OCI-LY7 (cell line): ENCODE measurements around the gene GLB1L3. TPM values are rescaled to one million over a fixed set of nuclear protein-coding genes. Genes with fewer than 3 reads are reported as not detected.

Source experiments
- BruUV-seq: library from RNA; stranded (reverse); fragments of 400-500 nt; replicated peaks from 2 replicates; lab custom pipeline; 2021; lab: Mats Ljungman, UMichigan
- CTCF ChIA-PET: fragments of 300-600 bp; sonication (Branson Sonifier 250); formaldehyde crosslinking; loops from one replicate; lab custom pipeline; 2022; ENCODE audit warnings: antibody characterized with exemption; ENCODE audit not compliant: unreplicated experiment; lab: Charles Lee
- POLR2A ChIA-PET: fragments of 300-600 bp; sonication (Branson Sonifier 250); formaldehyde crosslinking; loops from one replicate; lab custom pipeline; 2022; ENCODE audit warnings: antibody characterized with exemption; lab: Charles Lee
- DNase-seq: peaks from one replicate; pipeline ENCODE4 v3.0.0-alpha.2; 2015; ENCODE audit warnings: low spot score
- H2AFZ ChIP-seq: fragments of 200-600 bp; sonication (generic), shearing (Covaris generic); 2 replicates; pipeline ENCODE4 v1.6.1; 2014; ENCODE audit warnings: mild to moderate bottlenecking, antibody characterized with exemption, low read length, moderate library complexity
- H3K27ac ChIP-seq: fragments of 200-600 bp; sonication (generic); 2 replicates; pipeline ENCODE4 v1.5.1; 2014; ENCODE audit warnings: mixed run types, low read depth, mild to moderate bottlenecking, moderate library complexity, low read length, inconsistent platforms; ENCODE audit not compliant: poor library complexity, severe bottlenecking
- H3K36me3 ChIP-seq: fragments of 200-600 bp; sonication (generic); 2 replicates; pipeline ENCODE4 v1.6.1; 2014; ENCODE audit warnings: mild to moderate bottlenecking, antibody characterized with exemption, low read length, moderate library complexity, mixed read lengths; ENCODE audit not compliant: insufficient read depth
- H3K4me1 ChIP-seq: fragments of 200-600 bp; sonication (generic); 2 replicates; pipeline ENCODE4 v1.5.1; 2014; ENCODE audit warnings: mild to moderate bottlenecking, low read length; ENCODE audit not compliant: insufficient read depth, poor library complexity, severe bottlenecking
- H3K4me2 ChIP-seq: fragments of 200-600 bp; sonication (generic); 2 replicates; pipeline ENCODE4 v1.6.1; 2014; ENCODE audit warnings: mild to moderate bottlenecking, low read length
- H3K4me3 ChIP-seq: fragments of 200-600 bp; sonication (generic); 2 replicates; pipeline ENCODE4 v1.5.1; 2014; ENCODE audit warnings: mild to moderate bottlenecking, low read depth, low read length; ENCODE audit not compliant: poor library complexity, severe bottlenecking
- H3K79me2 ChIP-seq: fragments of 200-600 bp; sonication (generic); 2 replicates; pipeline ENCODE4 v1.6.1; 2016; ENCODE audit warnings: low read depth, mild to moderate bottlenecking, low read length, moderate library complexity, mixed read lengths; ENCODE audit not compliant: insufficient read depth
- H3K9me2 ChIP-seq: fragments of 200-600 bp; sonication (generic); 2 replicates; pipeline ENCODE4 v1.6.1; 2016; ENCODE audit warnings: mild to moderate bottlenecking, low read length, mixed read lengths; ENCODE audit not compliant: insufficient read depth
- H3K9me3 ChIP-seq: fragments of 200-600 bp; sonication (generic); 2 replicates; pipeline ENCODE4 v1.6.1; 2014; ENCODE audit warnings: mild to moderate bottlenecking, mixed run types, low read length, mixed read lengths
- H4K20me1 ChIP-seq: fragments of 200-600 bp; sonication (generic); 2 replicates; pipeline ENCODE4 v1.6.1; 2014; ENCODE audit warnings: mild to moderate bottlenecking, antibody characterized with exemption, low read length, moderate library complexity, mixed read lengths; ENCODE audit not compliant: insufficient read depth
- EZH2phosphoT487 ChIP-seq: fragments of 200-600 bp; sonication (generic); IDR thresholded peaks from 2 replicates; pipeline ENCODE4 v1.6.1; 2018; ENCODE audit warnings: low read depth, borderline replicate concordance, mild to moderate bottlenecking, mixed run types, antibody characterized with exemption, low read length, moderate library complexity, mixed read lengths
- intact Hi-C: fragments of 100-400 bp; cut with micrococcal nuclease; formaldehyde crosslinking; loops from one replicate; pipeline ENCODE4 v1.10.0; 2022; ENCODE audit not compliant: unreplicated experiment
- total RNA-seq, 2 experiments: library from RNA; depleted of rRNA in 1 of 2; stranded (reverse); fragments of >200 nt in 1 of 2; shearing (Covaris generic) in 1 of 2; gene quantifications; 2 replicates each; pipeline ENCODE4 v1.2.3, GENCODE V29; 2014 to 2022
- TF ChIP-seq, protein P1 (sequence below): fragments of 200-600 bp; sonication (generic); conservative IDR thresholded peaks from 2 replicates; pipeline ENCODE4 v1.5.1; 2014; ENCODE audit warnings: mild to moderate bottlenecking, antibody characterized with exemption, low read length, moderate library complexity, mixed read lengths

The GLB1L3 gene
- total RNA-seq, 2 experiments from 2014 or later, result not detected

DNA sequence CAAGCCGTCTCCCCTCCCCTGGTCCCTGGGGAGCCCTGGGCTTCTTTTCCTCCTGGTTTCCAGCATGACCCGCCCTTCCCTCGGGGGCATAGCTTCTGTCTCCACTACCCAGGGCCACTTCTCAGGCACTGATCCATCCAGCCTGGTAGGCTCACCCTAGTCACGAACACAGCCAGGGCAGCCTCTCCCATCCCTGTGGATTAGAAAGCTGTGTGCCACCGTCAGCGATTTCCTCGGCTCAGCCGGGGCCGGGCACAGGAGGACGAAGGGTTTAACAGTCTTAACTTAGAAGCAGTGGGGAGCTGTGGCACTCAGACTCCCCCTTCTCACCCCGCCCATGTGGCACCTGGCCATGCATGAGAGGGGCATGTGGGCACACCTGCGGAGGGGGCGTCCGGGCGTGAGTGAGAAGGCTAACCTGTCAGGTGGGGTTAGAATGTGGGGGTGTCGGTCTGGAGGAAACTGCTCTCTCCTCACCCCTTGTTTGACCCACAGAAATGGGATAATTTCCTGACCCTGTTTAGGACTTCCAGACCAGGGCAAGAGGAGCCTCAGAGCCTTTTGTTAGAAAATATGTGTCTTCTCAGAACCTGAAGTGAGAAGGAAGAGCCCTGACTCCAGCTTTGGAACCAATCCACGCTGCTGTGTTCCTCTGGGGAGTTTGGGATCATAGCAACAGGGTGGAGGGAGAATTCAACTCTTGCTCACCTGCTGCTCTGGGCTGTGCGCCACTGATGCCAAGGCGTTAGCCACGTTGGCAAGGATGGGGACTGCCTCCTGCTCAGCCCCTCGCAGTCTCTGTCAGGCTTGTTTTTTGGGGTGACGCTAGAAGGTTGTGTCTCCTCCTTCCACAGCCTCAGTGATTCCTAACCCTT lies 70.2 kb downstream of the GLB1L3 start:
- Histone ChIP-seq H3K4me3 (no peak overlapping the region), H2AFZ (no peak overlapping the region), H4K20me1 (no peaks in the 10 kb centered on the region), H3K9me2 (no peaks in the 10 kb centered on the region), H3K9me3 (no peaks in the 10 kb centered on the region), H3K27ac (no peak overlapping the region), H3K4me1 (no peaks in the 10 kb centered on the region), H3K36me3 (no peaks in the 10 kb centered on the region), H3K4me2 (no peak overlapping the region), H3K79me2 (no peaks in the 10 kb centered on the region)
- TF ChIP-seq EZH2phosphoT487, result no peak
- TF ChIP-seq, protein P1, sequence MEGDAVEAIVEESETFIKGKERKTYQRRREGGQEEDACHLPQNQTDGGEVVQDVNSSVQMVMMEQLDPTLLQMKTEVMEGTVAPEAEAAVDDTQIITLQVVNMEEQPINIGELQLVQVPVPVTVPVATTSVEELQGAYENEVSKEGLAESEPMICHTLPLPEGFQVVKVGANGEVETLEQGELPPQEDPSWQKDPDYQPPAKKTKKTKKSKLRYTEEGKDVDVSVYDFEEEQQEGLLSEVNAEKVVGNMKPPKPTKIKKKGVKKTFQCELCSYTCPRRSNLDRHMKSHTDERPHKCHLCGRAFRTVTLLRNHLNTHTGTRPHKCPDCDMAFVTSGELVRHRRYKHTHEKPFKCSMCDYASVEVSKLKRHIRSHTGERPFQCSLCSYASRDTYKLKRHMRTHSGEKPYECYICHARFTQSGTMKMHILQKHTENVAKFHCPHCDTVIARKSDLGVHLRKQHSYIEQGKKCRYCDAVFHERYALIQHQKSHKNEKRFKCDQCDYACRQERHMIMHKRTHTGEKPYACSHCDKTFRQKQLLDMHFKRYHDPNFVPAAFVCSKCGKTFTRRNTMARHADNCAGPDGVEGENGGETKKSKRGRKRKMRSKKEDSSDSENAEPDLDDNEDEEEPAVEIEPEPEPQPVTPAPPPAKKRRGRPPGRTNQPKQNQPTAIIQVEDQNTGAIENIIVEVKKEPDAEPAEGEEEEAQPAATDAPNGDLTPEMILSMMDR, result no peak
- intact Hi-C loops, result no loop called here
- no TSS peak for BruUV-seq
- ChIA-PET CTCF (no interaction called here), POLR2A (no interaction called here)
- DNase-seq, result no peak

GRCh38 chr11:134346976-134347350 lies 70.8 kb downstream of the GLB1L3 start:
- H3K4me2 ChIP-seq, result no peak overlapping the region
- H3K79me2 ChIP-seq, result no peaks in the 10 kb centered on the region
- intact Hi-C loops, result no loop called here
- DNase-seq, result no peak
- BruUV-seq, result no TSS peak
- TF ChIP-seq, protein P1, result no peak
- TF ChIP-seq EZH2phosphoT487, result no peak
- H3K9me2 ChIP-seq, result no peaks in the 10 kb centered on the region
- no peak overlapping the region for H3K4me3 ChIP-seq
- no peak overlapping the region for H2AFZ ChIP-seq
- H3K9me3 ChIP-seq, result no peaks in the 10 kb centered on the region
- no peak overlapping the region for H3K27ac ChIP-seq
- no peaks in the 10 kb centered on the region for H3K4me1 ChIP-seq
- ChIA-PET POLR2A (no interaction called here), CTCF (no interaction called here)
- no peaks in the 10 kb centered on the region for H3K36me3 ChIP-seq
- no peaks in the 10 kb centered on the region for H4K20me1 ChIP-seq

DNA sequence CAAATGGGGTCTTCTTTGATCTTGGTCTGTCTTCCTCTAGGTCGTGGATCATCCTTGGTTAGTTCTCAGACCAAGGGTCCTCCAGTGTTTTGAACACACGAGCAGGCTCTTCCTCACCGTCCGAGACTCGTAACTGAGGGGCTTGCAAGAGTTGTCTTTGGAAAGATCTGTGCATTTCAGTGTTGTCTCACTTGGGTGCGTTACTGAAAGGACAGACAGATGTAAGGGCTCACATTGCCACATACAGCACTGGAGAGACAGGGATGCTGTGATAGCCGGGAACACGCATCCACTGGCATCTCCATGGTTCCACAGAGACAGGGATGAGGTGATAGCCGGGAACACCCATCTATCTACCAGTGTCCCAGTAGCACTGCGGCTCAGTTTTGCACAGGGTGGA lies 71.3 kb downstream of the GLB1L3 start:
- TF ChIP-seq, protein P1, result no peak
- TF ChIP-seq EZH2phosphoT487, result no peak
- no peak overlapping the region for H3K4me3 ChIP-seq
- H3K9me3 ChIP-seq, result no peaks in the 10 kb centered on the region
- no peaks in the 10 kb centered on the region for H3K9me2 ChIP-seq
- H3K36me3 ChIP-seq, result no peaks in the 10 kb centered on the region
- intact Hi-C loops, result no loop called here
- H3K79me2 ChIP-seq, result no peaks in the 10 kb centered on the region
- no peak overlapping the region for H2AFZ ChIP-seq
- H3K4me2 ChIP-seq, result no peak overlapping the region
- no peaks in the 10 kb centered on the region for H3K4me1 ChIP-seq
- ChIA-PET CTCF (no interaction called here), POLR2A (no interaction called here)
- H3K27ac ChIP-seq, result no peak overlapping the region
- BruUV-seq, result no TSS peak
- DNase-seq, result no peak
- H4K20me1 ChIP-seq, result no peaks in the 10 kb centered on the region
